Fibroblast of lung (primary cell): ENCODE data around the gene AKAP13. TPM values are rescaled to one million over a fixed set of nuclear protein-coding genes. Genes with fewer than 3 reads are reported as not detected.
A peak's percentile ranks its signal among the peaks of the same experiment; 100 is the strongest.

Source experiments
- DNase-seq, 2 donors: peaks; one replicate each; pipeline versions ENCODE4 v3.0.0 to v3.0.0-alpha.2; 2010; ENCODE audit warnings: low read depth in 2 of 2
- H2AFZ ChIP-seq: 2 replicates; pipeline ENCODE4 v1.5.1; 2012; ENCODE audit warnings: low read length, control low read depth, inconsistent platforms
- H3K27ac ChIP-seq: 2 replicates; pipeline ENCODE4 v1.5.1; 2011; ENCODE audit warnings: low read length, control low read depth; ENCODE audit not compliant: insufficient read depth
- H3K27me3 ChIP-seq: 2 replicates; pipeline ENCODE4 v1.5.1; 2011; ENCODE audit warnings: mild to moderate bottlenecking, low read length; ENCODE audit not compliant: control insufficient read depth, insufficient read depth
- H3K36me3 ChIP-seq: 2 replicates; pipeline ENCODE4 v1.5.1; 2011; ENCODE audit warnings: low read length; ENCODE audit not compliant: control insufficient read depth, insufficient read depth
- H3K4me1 ChIP-seq: 2 replicates; pipeline ENCODE4 v1.5.1; 2011; ENCODE audit warnings: low read length; ENCODE audit not compliant: control insufficient read depth, insufficient read depth; ENCODE audit errors: extremely low read depth
- H3K4me2 ChIP-seq: 2 replicates; pipeline ENCODE4 v1.5.1; 2011; ENCODE audit warnings: low read length, control low read depth; ENCODE audit not compliant: insufficient read depth; ENCODE audit errors: extremely low read depth
- H3K4me3 ChIP-seq, 4 experiments: fragments of 200-600 bp in 1 of 4; sonication (generic) in 1 of 4; replicated peaks in 1 of 4; 2 replicates each; pipeline ENCODE4 v1.5.1; 2011 to 2016; ENCODE audit warnings: low read length in 4 of 4, low read depth in 3 of 4, mild to moderate bottlenecking in 3 of 4, control low read depth in 2 of 4, inconsistent platforms in 1 of 4, mixed read lengths in 1 of 4; ENCODE audit not compliant: insufficient read depth in 1 of 4; ENCODE audit errors: control extremely low read depth in 1 of 4
- H3K79me2 ChIP-seq: 2 replicates; pipeline ENCODE4 v1.5.1; 2012; ENCODE audit warnings: mild to moderate bottlenecking, low read length, inconsistent platforms; ENCODE audit not compliant: control insufficient read depth, insufficient read depth
- H3K9ac ChIP-seq: 2 replicates; pipeline ENCODE4 v1.5.1; 2011; ENCODE audit warnings: mild to moderate bottlenecking, low read length, control low read depth; ENCODE audit not compliant: insufficient read depth
- H3K9me3 ChIP-seq: 2 replicates; pipeline ENCODE4 v1.5.1; 2012; ENCODE audit warnings: low read depth, low read length; ENCODE audit not compliant: control insufficient read depth, insufficient read depth
- H4K20me1 ChIP-seq: 2 replicates; pipeline ENCODE4 v1.5.1; 2011; ENCODE audit warnings: low read length; ENCODE audit not compliant: control insufficient read depth, insufficient read depth; ENCODE audit errors: extremely low read depth
- EZH2 ChIP-seq: IDR thresholded peaks from 2 replicates; pipeline ENCODE4 v1.5.1; 2012; ENCODE audit warnings: low read length, control low read depth, mild to moderate bottlenecking; ENCODE audit errors: missing control alignments
- polyA plus RNA-seq, 2 donors: library from polyadenylated mRNA; depleted of rRNA in 1 of 2; stranded (reverse) in 1 of 2; unstranded in 1 of 2; fragments of >200 nt; gene quantifications; 2 replicates each; pipeline ENCODE4 v1.2.1, GENCODE V29; 2011 to 2012; ENCODE audit warnings: missing spikeins in 1 of 2
- total RNA-seq: library from RNA; depleted of rRNA; stranded (reverse); fragments of >200 nt; gene quantifications from 2 replicates; pipeline ENCODE4 v1.2.1, GENCODE V29; 2014
- TF ChIP-seq, protein P1 (sequence below), 2 donors: IDR thresholded peaks in 1 of 2; conservative IDR thresholded peaks in 1 of 2; 1 replicate in 1 of 2; 2 replicates in 1 of 2; pipeline ENCODE4 v1.5.1; 2011 to 2012; ENCODE audit warnings: low read length in 2 of 2, control low read depth in 1 of 2, inconsistent platforms in 1 of 2, low read depth in 1 of 2, mild to moderate bottlenecking in 1 of 2

Gene AKAP13
- total and polyA plus RNA-seq, 2 donors (not counting 1 experiment from before 2014, with no cell fraction given) = 8.3 to 68.4 TPM

DNA sequence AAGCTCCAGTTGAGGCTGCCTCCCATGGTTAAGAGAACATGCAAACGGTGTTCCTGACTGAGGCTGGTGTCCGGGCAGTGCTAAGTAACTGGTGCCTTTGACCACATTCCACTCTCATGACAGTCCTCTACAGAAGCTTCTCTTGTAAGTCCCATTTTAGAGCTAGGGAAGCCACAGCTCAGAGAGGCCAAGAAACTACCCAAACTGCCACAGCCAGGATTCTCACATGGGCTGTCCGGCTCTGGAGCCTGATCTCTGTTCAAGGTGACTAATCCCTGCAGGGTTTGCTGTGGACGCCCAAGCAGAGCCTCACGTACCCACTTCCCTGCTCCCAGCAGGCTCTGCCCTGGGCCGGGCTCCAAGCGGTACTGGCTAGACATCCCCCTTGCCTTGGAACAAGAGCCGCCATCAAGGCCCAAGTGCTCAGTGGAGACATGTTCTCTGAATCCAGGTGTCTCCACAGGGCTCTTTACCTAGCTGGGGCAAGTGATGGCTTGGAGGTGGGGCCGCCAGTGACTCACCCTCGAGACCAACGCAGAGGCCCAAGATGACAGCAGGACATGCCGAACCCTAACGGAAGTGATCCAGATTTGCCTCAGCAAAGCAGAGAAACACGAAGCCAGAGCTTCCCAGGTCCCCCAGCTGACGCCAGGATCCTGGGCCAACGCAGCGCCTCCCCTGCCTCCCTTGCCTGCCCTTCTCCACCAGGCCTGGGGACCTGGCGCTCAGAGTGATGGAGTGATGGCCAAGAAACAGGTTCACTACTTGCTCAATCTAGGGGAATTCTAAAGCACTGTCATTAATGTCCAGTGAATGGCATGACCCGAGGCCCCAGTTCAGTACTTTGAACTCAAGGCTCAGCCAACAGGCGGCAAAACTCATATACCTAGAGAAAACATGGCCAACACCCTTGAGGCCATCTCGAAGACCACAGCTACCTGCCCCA lies 390.0 kb downstream of the AKAP13 start:
- no peaks in the 10 kb centered on the region for H4K20me1 ChIP-seq
- H3K4me2 ChIP-seq = no peak overlapping the region
- no peak overlapping the region for H3K27ac ChIP-seq
- no peaks in the 10 kb centered on the region for H3K4me1 ChIP-seq
- H3K79me2 ChIP-seq = no peaks in the 10 kb centered on the region
- no peaks in the 10 kb centered on the region for H3K9me3 ChIP-seq
- no peaks in the 10 kb centered on the region for H3K36me3 ChIP-seq
- no peaks in the 10 kb centered on the region for H3K27me3 ChIP-seq
- TF ChIP-seq, protein P1, sequence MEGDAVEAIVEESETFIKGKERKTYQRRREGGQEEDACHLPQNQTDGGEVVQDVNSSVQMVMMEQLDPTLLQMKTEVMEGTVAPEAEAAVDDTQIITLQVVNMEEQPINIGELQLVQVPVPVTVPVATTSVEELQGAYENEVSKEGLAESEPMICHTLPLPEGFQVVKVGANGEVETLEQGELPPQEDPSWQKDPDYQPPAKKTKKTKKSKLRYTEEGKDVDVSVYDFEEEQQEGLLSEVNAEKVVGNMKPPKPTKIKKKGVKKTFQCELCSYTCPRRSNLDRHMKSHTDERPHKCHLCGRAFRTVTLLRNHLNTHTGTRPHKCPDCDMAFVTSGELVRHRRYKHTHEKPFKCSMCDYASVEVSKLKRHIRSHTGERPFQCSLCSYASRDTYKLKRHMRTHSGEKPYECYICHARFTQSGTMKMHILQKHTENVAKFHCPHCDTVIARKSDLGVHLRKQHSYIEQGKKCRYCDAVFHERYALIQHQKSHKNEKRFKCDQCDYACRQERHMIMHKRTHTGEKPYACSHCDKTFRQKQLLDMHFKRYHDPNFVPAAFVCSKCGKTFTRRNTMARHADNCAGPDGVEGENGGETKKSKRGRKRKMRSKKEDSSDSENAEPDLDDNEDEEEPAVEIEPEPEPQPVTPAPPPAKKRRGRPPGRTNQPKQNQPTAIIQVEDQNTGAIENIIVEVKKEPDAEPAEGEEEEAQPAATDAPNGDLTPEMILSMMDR (conservative IDR thresholded peaks at IDR 0.05 in 1 of 2, IDR thresholded peaks at IDR 0.05 in 1 of 2; ENCODE audit: low read depth in 1 of 2, low read length in 2 of 2) = no peak
- TF ChIP-seq EZH2 = no peak
- H2AFZ ChIP-seq = no peak overlapping the region
- H3K9ac ChIP-seq = no peak overlapping the region
- no peak overlapping the region for H3K4me3 ChIP-seq
- peak in 1 of 2 donors; percentile 45 for DNase-seq

DNA sequence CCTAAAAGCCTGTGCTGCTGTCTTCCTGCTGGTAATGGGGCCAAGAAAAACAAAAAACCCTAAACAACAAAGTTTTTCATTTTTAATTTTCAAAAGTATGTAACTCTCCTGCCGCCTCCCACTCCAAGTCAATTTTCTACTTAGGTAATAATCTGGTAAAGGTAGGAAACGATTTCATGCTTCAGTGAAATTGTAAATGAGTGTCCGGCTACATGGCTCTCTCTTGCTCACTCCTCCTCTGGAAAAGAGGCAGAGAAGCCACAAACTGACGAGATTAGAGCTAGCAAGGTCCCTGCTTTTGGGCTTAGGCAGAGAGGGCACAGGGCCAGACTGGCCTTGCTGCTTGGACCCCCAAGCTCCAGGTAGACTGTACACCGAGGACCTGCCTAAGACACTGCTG lies 390.9 kb downstream of the AKAP13 start:
- H3K4me2 ChIP-seq = no peak overlapping the region
- no peak overlapping the region for H3K27ac ChIP-seq
- DNase-seq = no peak
- no peak for TF ChIP-seq EZH2
- TF ChIP-seq, protein P1 (conservative IDR thresholded peaks at IDR 0.05 in 1 of 2, IDR thresholded peaks at IDR 0.05 in 1 of 2; ENCODE audit: low read depth in 1 of 2, low read length in 2 of 2) = no peak
- H3K27me3 ChIP-seq = no peaks in the 10 kb centered on the region
- no peaks in the 10 kb centered on the region for H3K79me2 ChIP-seq
- no peaks in the 10 kb centered on the region for H4K20me1 ChIP-seq
- no peaks in the 10 kb centered on the region for H3K36me3 ChIP-seq
- no peaks in the 10 kb centered on the region for H3K4me1 ChIP-seq
- no peak overlapping the region for H2AFZ ChIP-seq
- H3K4me3 ChIP-seq = no peak overlapping the region
- H3K9ac ChIP-seq = no peak overlapping the region
- H3K9me3 ChIP-seq = no peaks in the 10 kb centered on the region

DNA sequence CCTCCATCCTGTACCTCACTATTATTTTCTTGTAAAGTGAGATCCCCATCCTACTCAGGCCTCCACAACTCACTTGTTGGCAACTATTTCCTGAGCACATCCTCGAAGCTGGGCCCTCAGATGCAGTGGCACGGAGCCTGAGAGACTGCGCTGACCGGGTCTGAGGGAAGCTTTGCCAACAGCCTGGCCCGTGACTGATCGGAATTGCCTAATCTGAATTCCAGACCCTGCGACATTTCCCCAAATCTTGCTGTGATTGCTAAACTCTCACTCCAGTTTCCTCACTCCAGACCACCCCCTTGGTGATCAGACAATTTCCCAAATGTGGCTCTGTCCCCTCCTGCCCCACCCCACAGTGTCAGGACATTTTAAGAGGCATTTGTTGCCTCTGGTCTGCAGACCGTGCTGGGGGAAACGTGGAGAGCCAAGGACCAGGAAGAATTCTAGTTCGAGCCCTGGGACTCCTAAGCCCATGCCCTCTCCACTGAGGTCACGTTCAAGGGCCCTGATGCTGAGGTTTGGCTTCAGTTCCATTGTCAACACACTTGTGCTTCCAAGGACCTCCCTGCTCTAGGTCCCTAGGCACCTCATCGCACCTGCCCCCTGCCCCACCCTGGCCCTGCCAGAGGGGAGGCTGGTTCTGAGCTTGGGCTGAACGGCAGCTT lies 391.5 kb downstream of the AKAP13 start:
- H3K9ac ChIP-seq = no peak overlapping the region
- TF ChIP-seq EZH2 = no peak
- TF ChIP-seq, protein P1 (conservative IDR thresholded peaks at IDR 0.05 in 1 of 2, IDR thresholded peaks at IDR 0.05 in 1 of 2; ENCODE audit: low read depth in 1 of 2, low read length in 2 of 2) = no peak
- peak; percentile 33 to 72 for DNase-seq
- no peaks in the 10 kb centered on the region for H3K9me3 ChIP-seq
- no peak overlapping the region for H3K4me3 ChIP-seq
- H3K27me3 ChIP-seq = no peaks in the 10 kb centered on the region
- H3K36me3 ChIP-seq = no peaks in the 10 kb centered on the region
- no peaks in the 10 kb centered on the region for H3K79me2 ChIP-seq
- H4K20me1 ChIP-seq = no peaks in the 10 kb centered on the region
- H3K4me2 ChIP-seq = peak overlapping the region; percentile 45
- no peaks in the 10 kb centered on the region for H3K4me1 ChIP-seq
- no peak overlapping the region for H2AFZ ChIP-seq
- H3K27ac ChIP-seq = no peak overlapping the region
